ENCODE measurements around the gene THEM4.

- TF ChIP-seq CTCF (IDR thresholded peaks at IDR 0.05 in 8 of 11, conservative IDR thresholded peaks at IDR 0.05 in 3 of 11) = no peak
- TF ChIP-seq POLR2A (IDR thresholded peaks at IDR 0.05) = no peak
Observed at GRCh38 chr1:151891512-151891911, 17.8 kb downstream of the THEM4 start.
